Progenitor cell of endocrine pancreas (in vitro differentiated cells): ENCODE measurements around the gene RNF212B. TPM values are rescaled to one million over a fixed set of nuclear protein-coding genes. Genes with fewer than 3 reads are reported as not detected.
"Not testable (repeated sequence)": the region's sequence is repeated elsewhere in the genome, so short reads cannot be mapped to it uniquely, and the experiment has no call there.

Experiments used
- DNase-seq: peaks from one replicate; pipeline ENCODE4 v3.0.0; 2021; ENCODE audit warnings: low spot score; ENCODE audit not compliant: unreplicated experiment
- H3K27ac Mint-ChIP-seq: 2 replicates; pipeline ENCODE4 v1.8.0; 2021; ENCODE audit warnings: mild to moderate bottlenecking, moderate library complexity, mixed read lengths
- H3K27me3 Mint-ChIP-seq: 2 replicates; pipeline ENCODE4 v1.8.0; 2021; ENCODE audit warnings: mixed read lengths
- H3K36me3 Mint-ChIP-seq: 2 replicates; pipeline ENCODE4 v1.8.0; 2022; ENCODE audit warnings: mixed read lengths; ENCODE audit not compliant: insufficient read depth
- H3K4me1 Mint-ChIP-seq: 2 replicates; pipeline ENCODE4 v1.8.0; 2021; ENCODE audit warnings: low read depth, mixed read lengths
- H3K4me3 Mint-ChIP-seq: 2 replicates; pipeline ENCODE4 v1.8.0; 2021; ENCODE audit warnings: low read depth, mild to moderate bottlenecking, moderate library complexity, mixed read lengths
- H3K9me3 Mint-ChIP-seq: 2 replicates; pipeline ENCODE4 v1.8.0; 2021; ENCODE audit warnings: low read depth, mixed read lengths
- CTCF ChIP-seq: fragments of 200-600 bp; sonication (generic); IDR thresholded peaks from one replicate; pipeline ENCODE4 v1.5.0; 2021; ENCODE audit warnings: antibody characterized with exemption, mild to moderate bottlenecking; ENCODE audit not compliant: unreplicated experiment
- total RNA-seq: library from RNA; stranded (reverse); gene quantifications from 2 replicates; pipeline ENCODE4 v1.2.1, GENCODE V29; 2021

The RNF212B gene
- total RNA-seq, 1 donor from 2014 or later: not detected

GRCh38 chr14:23240661-23241060, 2.9 kb downstream of the RNF212B start:
- H3K4me3 Mint-ChIP-seq: no peak overlapping the region
- no peak overlapping the region for H3K27ac Mint-ChIP-seq
- no peak for TF ChIP-seq CTCF
- DNase-seq: no peak
- no peaks in the 10 kb centered on the region for H3K9me3 Mint-ChIP-seq
- H3K4me1 Mint-ChIP-seq: peaks cover 27% of the 10 kb centered on the region
- H3K36me3 Mint-ChIP-seq: no peaks in the 10 kb centered on the region
- H3K27me3 Mint-ChIP-seq: no peaks in the 10 kb centered on the region

- not testable (repeated sequence) for H3K27ac Mint-ChIP-seq, DNase-seq, H3K36me3 Mint-ChIP-seq, H3K4me3 Mint-ChIP-seq, H3K9me3 Mint-ChIP-seq, H3K27me3 Mint-ChIP-seq
- H3K4me1 Mint-ChIP-seq: peaks cover 32% of the 10 kb centered on the region
Measured at GRCh38 chr14:23241061-23241715, 3.5 kb downstream of the RNF212B start.

GRCh38 chr14:23242076-23242475, 4.3 kb downstream of the RNF212B start:
- DNase-seq: no peak
- no peak for TF ChIP-seq CTCF
- peaks cover 32% of the 10 kb centered on the region for H3K4me1 Mint-ChIP-seq
- no peak overlapping the region for H3K4me3 Mint-ChIP-seq
- no peaks in the 10 kb centered on the region for H3K27me3 Mint-ChIP-seq
- H3K27ac Mint-ChIP-seq: no peak overlapping the region
- no peaks in the 10 kb centered on the region for H3K36me3 Mint-ChIP-seq
- H3K9me3 Mint-ChIP-seq: no peaks in the 10 kb centered on the region

- Mint-ChIP-seq H3K36me3 (no peaks in the 10 kb centered on the region), H3K27me3 (no peaks in the 10 kb centered on the region), H3K4me3 (no peak overlapping the region), H3K4me1 (peaks cover 25% of the 10 kb centered on the region), H3K9me3 (no peaks in the 10 kb centered on the region), H3K27ac (no peak overlapping the region)
- no peak for DNase-seq
- no peak for TF ChIP-seq CTCF
Measured at GRCh38 chr14:23243066-23243465, 5.3 kb downstream of the RNF212B start.

- Mint-ChIP-seq H3K4me3 (peak overlapping the region; percentile 25), H3K36me3 (no peaks in the 10 kb centered on the region), H3K9me3 (no peaks in the 10 kb centered on the region), H3K4me1 (peaks cover 29% of the 10 kb centered on the region), H3K27ac (peak overlapping the region; percentile 76), H3K27me3 (no peaks in the 10 kb centered on the region)
- TF ChIP-seq CTCF: no peak
- no peak for DNase-seq
Measured at GRCh38 chr14:23245282-23245681, 7.5 kb downstream of the RNF212B start.

GRCh38 chr14:23248601-23249000, 10.9 kb downstream of the RNF212B start:
- no peak for DNase-seq
- H3K4me1 Mint-ChIP-seq: peaks cover 29% of the 10 kb centered on the region
- H3K4me3 Mint-ChIP-seq: no peak overlapping the region
- no peaks in the 10 kb centered on the region for H3K9me3 Mint-ChIP-seq
- H3K27ac Mint-ChIP-seq: no peak overlapping the region
- no peak for TF ChIP-seq CTCF
- H3K36me3 Mint-ChIP-seq: no peaks in the 10 kb centered on the region
- no peaks in the 10 kb centered on the region for H3K27me3 Mint-ChIP-seq
